Ovary (tissue), 3 donors: Measurements from ENCODE around the gene CD300H.

Source experiments
- EP300 ChIP-seq: sonication (generic); formaldehyde crosslinking; IDR thresholded peaks from one replicate; pipeline ENCODE4 v1.6.1; 2017; ENCODE audit warnings: antibody characterized with exemption
- POLR2A ChIP-seq: fragments of 450-650 bp; IDR thresholded peaks from one replicate; pipeline ENCODE4 v1.6.1; 2017; ENCODE audit warnings: antibody characterized with exemption, mild to moderate bottlenecking, moderate library complexity
- TF ChIP-seq, protein P1 (sequence below), 3 donors: fragments of 450-650 bp in 2 of 3; fragments of 200-600 bp in 1 of 3; IDR thresholded peaks; one replicate each; pipeline versions ENCODE4 v1.5.1 to v1.8.0; 2016 to 2022; ENCODE audit warnings: antibody characterized with exemption in 3 of 3, mild to moderate bottlenecking in 1 of 3
- donor health status: DM: no; HTN: no; CAD: no.

DNA sequence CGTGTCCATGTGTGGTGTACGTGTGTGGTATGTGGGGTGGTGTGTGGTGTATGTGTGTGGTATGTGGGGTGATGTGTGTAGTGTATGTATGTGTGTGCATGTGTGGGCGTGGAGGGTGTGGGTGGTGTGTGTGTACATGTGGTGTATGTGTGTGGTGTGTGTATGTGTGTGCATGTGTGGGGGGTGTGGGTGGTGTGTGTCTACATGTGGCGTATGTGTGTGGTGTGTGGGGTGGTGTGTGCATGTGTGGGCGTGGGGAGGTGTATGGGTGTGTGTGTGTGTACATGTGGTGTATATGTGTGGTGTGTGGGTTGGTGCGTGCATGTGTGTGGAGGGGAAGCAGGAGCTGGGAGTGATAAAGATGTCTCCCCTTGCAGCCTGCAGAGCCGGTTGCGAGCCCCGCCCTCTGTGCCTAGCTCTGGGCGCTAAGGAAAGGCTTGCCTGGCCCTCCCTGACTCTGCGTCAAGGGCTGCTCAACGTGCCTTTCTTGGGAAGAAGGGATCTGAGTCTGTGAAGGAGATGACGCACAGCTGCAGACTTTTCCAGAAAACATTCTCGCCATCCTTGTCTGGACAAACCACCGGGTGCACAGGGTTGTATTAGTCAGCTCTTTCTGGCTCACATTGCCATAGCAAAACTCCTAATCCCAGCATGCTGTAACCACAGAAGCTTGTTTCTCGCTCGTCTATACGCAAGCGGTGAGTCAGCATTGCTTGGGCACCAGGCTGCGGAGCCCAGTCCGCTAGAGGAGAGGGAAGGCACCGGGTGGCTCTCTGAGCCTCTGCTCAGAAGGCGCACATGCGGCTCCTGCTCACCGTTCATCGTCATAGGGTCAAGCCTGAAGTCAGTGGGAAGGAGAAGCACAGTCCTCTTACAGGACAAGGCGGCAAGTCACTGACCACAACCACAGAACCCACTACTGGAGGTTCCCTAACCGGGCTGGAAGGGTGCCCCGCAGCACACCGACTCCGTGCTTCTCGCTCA is 2.0 kb upstream of the CD300H start:
- TF ChIP-seq, protein P1, sequence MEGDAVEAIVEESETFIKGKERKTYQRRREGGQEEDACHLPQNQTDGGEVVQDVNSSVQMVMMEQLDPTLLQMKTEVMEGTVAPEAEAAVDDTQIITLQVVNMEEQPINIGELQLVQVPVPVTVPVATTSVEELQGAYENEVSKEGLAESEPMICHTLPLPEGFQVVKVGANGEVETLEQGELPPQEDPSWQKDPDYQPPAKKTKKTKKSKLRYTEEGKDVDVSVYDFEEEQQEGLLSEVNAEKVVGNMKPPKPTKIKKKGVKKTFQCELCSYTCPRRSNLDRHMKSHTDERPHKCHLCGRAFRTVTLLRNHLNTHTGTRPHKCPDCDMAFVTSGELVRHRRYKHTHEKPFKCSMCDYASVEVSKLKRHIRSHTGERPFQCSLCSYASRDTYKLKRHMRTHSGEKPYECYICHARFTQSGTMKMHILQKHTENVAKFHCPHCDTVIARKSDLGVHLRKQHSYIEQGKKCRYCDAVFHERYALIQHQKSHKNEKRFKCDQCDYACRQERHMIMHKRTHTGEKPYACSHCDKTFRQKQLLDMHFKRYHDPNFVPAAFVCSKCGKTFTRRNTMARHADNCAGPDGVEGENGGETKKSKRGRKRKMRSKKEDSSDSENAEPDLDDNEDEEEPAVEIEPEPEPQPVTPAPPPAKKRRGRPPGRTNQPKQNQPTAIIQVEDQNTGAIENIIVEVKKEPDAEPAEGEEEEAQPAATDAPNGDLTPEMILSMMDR (IDR thresholded peaks at IDR 0.05): no peak
- TF ChIP-seq POLR2A: no peak
- TF ChIP-seq EP300: no peak
